ENCODE measurements around the gene CDH23. TPM values are rescaled to one million over a fixed set of nuclear protein-coding genes. Genes with fewer than 3 reads are reported as not detected.

Gene CDH23
- total and polyA plus RNA-seq, 5 donors: 2.4 to 6.3 (median 5.2) TPM

GRCh38 chr10:71423901-71424300 lies 27.2 kb downstream of the CDH23 start:
- H3K4me3 ChIP-seq (ENCODE audit: low read length): no peak overlapping the region
- intact Hi-C loops (cut with DNase I): no loop called here
- ATAC-seq (no peak), DNase-seq (no peak)
- H3K27me3 ChIP-seq (ENCODE audit: control insufficient read depth, insufficient read depth): no peaks in the 10 kb centered on the region
- no peaks in the 10 kb centered on the region for H3K9me3 ChIP-seq (ENCODE audit: control insufficient read depth, low read length)
- H3K27ac ChIP-seq (ENCODE audit: low read length): no peak overlapping the region
- 96% methylated on average over 12 of the region's 12 CpGs for WGBS
- no peaks in the 10 kb centered on the region for H3K4me1 ChIP-seq (ENCODE audit: control insufficient read depth, insufficient read depth, low read length)

- 78% methylated on average over 9 of the region's 9 CpGs for WGBS
- Histone ChIP-seq H3K4me1 (ENCODE audit: control insufficient read depth, insufficient read depth, low read length) (no peaks in the 10 kb centered on the region), H3K27ac (ENCODE audit: low read length) (no peak overlapping the region), H3K27me3 (ENCODE audit: control insufficient read depth, insufficient read depth) (no peaks in the 10 kb centered on the region), H3K4me3 (ENCODE audit: low read length) (no peak overlapping the region), H3K9me3 (ENCODE audit: control insufficient read depth, low read length) (no peaks in the 10 kb centered on the region)
- DNase-seq: no peak
- no peak for ATAC-seq
- intact Hi-C loops (cut with DNase I): no loop called here
Measured at GRCh38 chr10:71424496-71425194, 27.9 kb downstream of the CDH23 start.

GRCh38 chr10:71426058-71426605 lies 29.4 kb downstream of the CDH23 start:
- H3K4me1 ChIP-seq (ENCODE audit: control insufficient read depth, insufficient read depth, low read length): no peaks in the 10 kb centered on the region
- 78% methylated on average over 6 of the region's 6 CpGs for WGBS
- H3K4me3 ChIP-seq (ENCODE audit: low read length): no peak overlapping the region
- H3K27me3 ChIP-seq (ENCODE audit: control insufficient read depth, insufficient read depth): no peaks in the 10 kb centered on the region
- ATAC-seq (no peak), DNase-seq (no peak)
- H3K9me3 ChIP-seq (ENCODE audit: control insufficient read depth, low read length): no peaks in the 10 kb centered on the region
- no peak overlapping the region for H3K27ac ChIP-seq (ENCODE audit: low read length)
- intact Hi-C loops (cut with DNase I): no loop called here

- H3K9me3 ChIP-seq (ENCODE audit: control insufficient read depth, low read length): no peaks in the 10 kb centered on the region
- no peak overlapping the region for H3K27ac ChIP-seq (ENCODE audit: low read length)
- 90% methylated on average over 5 of the region's 5 CpGs for WGBS
- no peak overlapping the region for H3K4me3 ChIP-seq (ENCODE audit: low read length)
- H3K27me3 ChIP-seq (ENCODE audit: control insufficient read depth, insufficient read depth): no peaks in the 10 kb centered on the region
- DNase-seq: no peak
- no peaks in the 10 kb centered on the region for H3K4me1 ChIP-seq (ENCODE audit: control insufficient read depth, insufficient read depth, low read length)
- ATAC-seq: no peak
- intact Hi-C loops (cut with DNase I): no loop called here
Measured at GRCh38 chr10:71427246-71427645, 30.5 kb downstream of the CDH23 start.

GRCh38 chr10:71429304-71429703 lies 32.6 kb downstream of the CDH23 start:
- intact Hi-C loops (cut with DNase I): no loop called here
- H3K27ac ChIP-seq (ENCODE audit: low read length): no peak overlapping the region
- H3K27me3 ChIP-seq (ENCODE audit: control insufficient read depth, insufficient read depth): no peaks in the 10 kb centered on the region
- H3K4me3 ChIP-seq (ENCODE audit: low read length): no peak overlapping the region
- WGBS: 91% methylated on average over 8 of the region's 8 CpGs
- H3K4me1 ChIP-seq (ENCODE audit: control insufficient read depth, insufficient read depth, low read length): no peaks in the 10 kb centered on the region
- H3K9me3 ChIP-seq (ENCODE audit: control insufficient read depth, low read length): no peaks in the 10 kb centered on the region
- DNase-seq (no peak), ATAC-seq (no peak)

- Histone ChIP-seq H3K27me3 (ENCODE audit: control insufficient read depth, insufficient read depth) (no peaks in the 10 kb centered on the region), H3K4me3 (ENCODE audit: low read length) (no peak overlapping the region), H3K9me3 (ENCODE audit: control insufficient read depth, low read length) (no peaks in the 10 kb centered on the region), H3K4me1 (ENCODE audit: control insufficient read depth, insufficient read depth, low read length) (no peaks in the 10 kb centered on the region), H3K27ac (ENCODE audit: low read length) (no peak overlapping the region)
- intact Hi-C loops (cut with DNase I): no loop called here
- ATAC-seq (no peak), DNase-seq (no peak)
- 87% methylated on average over 2 of the region's 2 CpGs for WGBS
Measured at GRCh38 chr10:71429929-71430328, 33.2 kb downstream of the CDH23 start.

GRCh38 chr10:71431239-71432100 lies 34.8 kb downstream of the CDH23 start:
- H3K9me3 ChIP-seq (ENCODE audit: control insufficient read depth, low read length): no peaks in the 10 kb centered on the region
- H3K27me3 ChIP-seq (ENCODE audit: control insufficient read depth, insufficient read depth): no peaks in the 10 kb centered on the region
- ATAC-seq (peak; percentile 35 to 52), DNase-seq (peak in 1 of 3 donors; percentile 69)
- H3K4me1 ChIP-seq (ENCODE audit: control insufficient read depth, insufficient read depth, low read length): peaks cover 9% of the 10 kb centered on the region
- H3K4me3 ChIP-seq (ENCODE audit: low read length): no peak overlapping the region
- WGBS: 55% methylated on average over 16 of the region's 16 CpGs
- H3K27ac ChIP-seq (ENCODE audit: low read length): no peak overlapping the region
- intact Hi-C loops (cut with DNase I): no loop called here

GRCh38 chr10:71432101-71432905 lies 35.6 kb downstream of the CDH23 start:
- Histone ChIP-seq H3K4me3 (ENCODE audit: low read length) (no peak overlapping the region), H3K9me3 (ENCODE audit: control insufficient read depth, low read length) (no peaks in the 10 kb centered on the region), H3K27me3 (ENCODE audit: control insufficient read depth, insufficient read depth) (no peaks in the 10 kb centered on the region), H3K27ac (ENCODE audit: low read length) (no peak overlapping the region), H3K4me1 (ENCODE audit: control insufficient read depth, insufficient read depth, low read length) (peaks cover 9% of the 10 kb centered on the region)
- DNase-seq: no peak
- 78% methylated on average over 15 of the region's 15 CpGs for WGBS
- intact Hi-C loops (cut with DNase I): no loop called here
- no peak for ATAC-seq

GRCh38 chr10:71432956-71433767 lies 36.4 kb downstream of the CDH23 start:
- DNase-seq (no peak), ATAC-seq (no peak)
- intact Hi-C loops (cut with DNase I): no loop called here
- H3K9me3 ChIP-seq (ENCODE audit: control insufficient read depth, low read length): no peaks in the 10 kb centered on the region
- peaks cover 9% of the 10 kb centered on the region for H3K4me1 ChIP-seq (ENCODE audit: control insufficient read depth, insufficient read depth, low read length)
- 86% methylated on average over 11 of the region's 11 CpGs for WGBS
- no peaks in the 10 kb centered on the region for H3K27me3 ChIP-seq (ENCODE audit: control insufficient read depth, insufficient read depth)
- H3K4me3 ChIP-seq (ENCODE audit: low read length): no peak overlapping the region
- no peak overlapping the region for H3K27ac ChIP-seq (ENCODE audit: low read length)

Measured in right cardiac atrium (tissue), 5 donors.